ENCODE data around the gene MAP3K7CL.
"Not testable (repeated sequence)": the region's sequence is repeated elsewhere in the genome, so short reads cannot be mapped to it uniquely, and the experiment has no call there.

The MAP3K7CL gene

DNA sequence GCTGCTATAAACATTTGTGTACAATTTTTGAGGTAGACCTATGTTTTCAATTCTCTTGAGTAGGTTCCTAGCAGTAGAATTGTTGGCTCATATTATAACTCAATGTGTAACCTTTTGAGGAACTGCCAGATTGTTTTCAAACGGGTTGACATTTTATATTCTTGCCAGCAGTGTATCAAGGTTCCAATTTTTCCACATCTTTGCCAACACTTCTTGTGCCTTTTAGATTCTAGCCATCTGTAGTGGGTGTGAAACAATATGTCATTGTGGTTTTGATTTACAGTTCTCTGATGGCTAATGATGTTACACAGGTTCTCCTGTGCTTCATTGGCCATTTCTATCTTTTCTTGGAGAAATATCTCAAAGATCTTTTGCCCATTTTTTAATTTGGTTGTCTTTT is 36.4 kb downstream of the MAP3K7CL start:
- DNase-seq (ENCODE audit: insufficient read length, low spot score) (no peak), FAIRE-seq (no peak)
- TF ChIP-seq POLR2A (IDR thresholded peaks at IDR 0.05; ENCODE audit: low read depth, low read length): no peak

DNA sequence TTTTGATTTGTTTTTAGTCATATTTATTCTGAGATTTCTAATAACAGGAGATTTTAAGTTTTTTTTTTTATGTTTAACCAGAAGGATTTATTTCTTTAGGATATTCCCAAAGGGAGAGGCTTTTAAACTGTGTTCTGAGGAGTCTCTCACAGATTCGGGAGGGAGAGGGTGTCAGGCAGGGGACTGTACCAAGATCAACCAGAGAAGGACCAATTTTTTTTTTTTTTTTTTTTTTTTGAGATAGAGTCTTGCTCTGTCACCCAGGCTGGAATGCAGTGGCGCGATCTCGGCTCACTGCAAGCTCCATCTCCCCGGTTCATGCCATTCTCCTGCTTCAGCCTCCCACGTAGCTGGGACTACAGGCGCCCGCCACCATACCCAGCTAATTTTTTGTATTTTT is 37.0 kb downstream of the MAP3K7CL start:
- DNase-seq (ENCODE audit: insufficient read length, low spot score); FAIRE-seq: not testable (repeated sequence)

DNA sequence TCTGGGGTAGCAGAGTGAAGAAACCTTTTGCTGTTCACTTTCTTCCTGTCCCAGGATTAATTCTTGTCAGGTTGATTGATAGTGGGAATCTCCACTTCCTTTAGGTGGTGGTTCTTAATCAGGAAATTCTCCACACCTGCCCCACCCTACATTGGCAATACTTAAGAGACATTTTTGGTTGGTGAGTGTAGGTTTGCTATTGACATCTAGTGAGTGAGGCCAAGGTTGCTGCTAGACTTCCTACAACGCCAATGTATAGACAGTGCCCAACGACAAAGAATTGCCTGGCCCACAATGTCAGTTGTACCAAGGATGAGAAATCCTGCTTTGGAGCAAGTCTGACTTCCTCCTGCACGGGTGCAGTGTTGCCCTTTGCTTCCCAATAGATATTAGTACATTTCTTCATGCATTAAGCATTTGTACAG is 38.5 kb downstream of the MAP3K7CL start:
- no peak for DNase-seq (ENCODE audit: insufficient read length, low spot score)
- no peak for TF ChIP-seq POLR2A (IDR thresholded peaks at IDR 0.05; ENCODE audit: low read depth, low read length)
- FAIRE-seq: peak; percentile 89

DNA sequence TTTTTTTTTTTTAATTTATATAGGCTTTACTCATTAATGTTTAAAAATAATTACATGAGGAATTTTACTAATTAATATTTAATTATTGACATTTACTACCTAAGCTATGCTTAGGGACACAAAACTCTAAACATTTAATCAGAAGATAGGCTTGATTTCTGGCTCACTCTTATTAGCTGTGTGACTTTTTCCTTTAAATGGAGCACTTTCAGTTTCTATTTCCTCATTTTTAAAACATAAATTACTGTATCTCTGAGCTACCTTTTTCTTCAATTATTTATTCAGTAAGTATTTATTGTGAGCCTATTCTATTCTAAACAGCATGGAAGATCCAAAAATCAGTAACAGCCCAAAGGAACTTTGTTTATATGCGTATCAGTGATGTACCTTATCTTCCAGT is 40.5 kb downstream of the MAP3K7CL start:
- TF ChIP-seq POLR2A (IDR thresholded peaks at IDR 0.05; ENCODE audit: low read depth, low read length): no peak
- DNase-seq (ENCODE audit: insufficient read length, low spot score) (no peak), FAIRE-seq (no peak)

DNA sequence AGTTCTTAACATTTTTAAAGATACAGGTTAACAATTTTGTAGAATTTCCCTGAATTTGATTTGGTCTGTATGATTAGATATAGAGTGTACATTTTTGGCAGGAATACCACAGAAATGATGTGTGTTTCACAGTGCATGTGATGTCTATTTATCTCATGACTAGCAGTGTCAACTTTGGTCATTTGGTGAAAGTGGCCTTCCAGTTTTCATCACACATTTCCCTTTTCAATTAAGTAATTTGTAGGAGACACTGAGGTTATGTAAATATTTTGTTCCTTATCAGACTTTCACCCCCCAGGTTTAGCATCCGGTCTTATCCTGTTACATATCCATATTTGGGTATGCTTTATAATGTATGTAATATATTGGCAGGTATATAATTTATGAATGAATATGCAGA is 41.8 kb downstream of the MAP3K7CL start:
- FAIRE-seq (no peak), DNase-seq (ENCODE audit: insufficient read length, low spot score) (no peak)
- TF ChIP-seq POLR2A (IDR thresholded peaks at IDR 0.05; ENCODE audit: low read depth, low read length): no peak

DNA sequence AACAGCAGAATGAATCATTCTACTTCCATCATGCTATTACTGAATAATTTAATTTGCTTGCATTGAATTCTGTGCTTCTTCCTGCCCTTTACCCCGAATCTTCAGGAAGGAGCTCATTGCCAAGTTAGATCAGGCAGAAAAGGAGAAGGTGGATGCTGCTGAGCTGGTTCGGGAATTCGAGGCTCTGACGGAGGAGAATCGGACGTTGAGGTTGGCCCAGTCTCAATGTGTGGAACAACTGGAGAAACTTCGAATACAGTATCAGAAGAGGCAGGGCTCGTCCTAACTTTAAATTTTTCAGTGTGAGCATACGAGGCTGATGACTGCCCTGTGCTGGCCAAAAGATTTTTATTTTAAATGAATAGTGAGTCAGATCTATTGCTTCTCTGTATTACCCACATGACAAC is 44.2 kb downstream of the MAP3K7CL start:
- DNase-seq (ENCODE audit: insufficient read length, low spot score) (no peak), FAIRE-seq (no peak)
- no peak for TF ChIP-seq POLR2A (IDR thresholded peaks at IDR 0.05; ENCODE audit: low read depth, low read length)

DNA sequence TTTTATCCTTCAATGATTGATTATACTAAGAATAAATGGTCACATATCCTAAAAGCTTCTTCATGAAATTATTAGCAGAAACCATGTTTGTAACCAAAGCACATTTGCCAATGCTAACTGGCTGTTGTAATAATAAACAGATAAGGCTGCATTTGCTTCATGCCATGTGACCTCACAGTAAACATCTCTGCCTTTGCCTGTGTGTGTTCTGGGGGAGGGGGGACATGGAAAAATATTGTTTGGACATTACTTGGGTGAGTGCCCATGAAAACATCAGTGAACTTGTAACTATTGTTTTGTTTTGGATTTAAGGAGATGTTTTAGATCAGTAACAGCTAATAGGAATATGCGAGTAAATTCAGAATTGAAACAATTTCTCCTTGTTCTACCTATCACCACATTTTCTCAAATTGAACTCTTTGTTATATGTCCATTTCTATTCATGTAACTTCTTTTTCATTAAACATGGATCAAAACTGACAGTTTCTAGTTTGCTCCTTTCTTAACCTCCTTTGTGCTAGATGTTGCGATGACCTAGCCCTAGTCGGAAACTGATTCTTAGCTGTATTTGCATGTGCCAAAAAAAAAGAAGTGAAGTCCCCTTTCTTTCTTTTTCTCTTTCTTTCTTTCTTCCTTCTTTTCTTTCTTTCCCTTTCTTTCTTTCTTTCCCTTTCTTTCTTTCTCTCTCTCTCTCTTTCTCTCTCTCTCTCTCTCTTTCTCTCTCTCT is 45.1 kb downstream of the MAP3K7CL start:
- DNase-seq (ENCODE audit: insufficient read length, low spot score) (no peak), FAIRE-seq (no peak)

DNA sequence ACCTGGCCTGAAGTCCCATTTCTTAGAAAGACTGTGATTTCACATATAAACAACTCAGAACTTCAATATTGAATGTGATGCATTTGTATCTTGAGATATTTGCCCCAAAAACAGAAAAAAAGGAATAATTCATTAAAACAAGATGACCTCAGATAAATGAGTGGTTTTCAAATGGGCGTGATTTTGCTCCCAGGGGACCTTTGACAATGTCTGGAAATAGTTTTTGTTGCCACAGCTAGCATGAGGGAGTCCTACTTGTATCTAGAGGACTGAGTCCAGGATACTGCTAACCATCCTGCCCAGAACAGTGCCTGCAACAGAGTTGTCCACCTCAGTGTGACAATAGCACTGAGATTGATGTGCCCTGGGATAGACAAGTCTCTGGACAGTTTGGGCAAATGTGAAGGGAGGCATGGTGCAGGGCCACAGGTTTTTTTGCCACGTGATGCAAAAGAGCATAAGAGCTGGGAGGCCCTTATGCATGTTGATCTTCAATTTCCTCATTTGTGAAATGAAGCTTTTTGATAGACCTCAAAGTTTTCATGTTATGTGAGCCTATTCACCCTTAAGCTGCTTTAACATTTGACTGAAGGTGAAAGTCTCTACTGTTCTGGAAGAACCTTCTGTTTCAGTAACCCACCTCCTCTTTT is 46.2 kb downstream of the MAP3K7CL start:
- no peak for TF ChIP-seq POLR2A (IDR thresholded peaks at IDR 0.05; ENCODE audit: low read depth, low read length)
- no peak for DNase-seq (ENCODE audit: insufficient read length, low spot score)
- no peak for FAIRE-seq

More for the DNA sequence above, 45.1 kb downstream of the MAP3K7CL start:
- no peak for TF ChIP-seq POLR2A (IDR thresholded peaks at IDR 0.05; ENCODE audit: low read depth, low read length)

DNA sequence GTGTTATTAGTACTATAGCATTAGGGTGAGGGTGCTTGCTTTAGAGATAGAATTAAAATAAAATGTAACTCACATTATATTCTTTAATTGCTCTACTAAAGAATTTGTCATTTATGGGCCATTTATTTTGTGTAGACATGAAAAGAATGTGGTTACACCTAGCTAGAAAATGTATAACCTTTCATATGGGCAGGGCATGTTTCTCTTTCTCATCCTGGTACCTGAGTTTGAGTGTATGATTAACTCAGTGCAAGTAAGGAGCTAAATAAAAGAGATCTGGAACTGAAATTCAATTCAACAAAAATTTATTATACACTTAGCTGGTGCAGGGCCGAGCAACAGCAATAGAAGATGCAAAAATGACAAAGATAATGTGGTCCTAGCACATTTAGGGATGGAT is 47.4 kb downstream of the MAP3K7CL start:
- no peak for TF ChIP-seq POLR2A (IDR thresholded peaks at IDR 0.05; ENCODE audit: low read depth, low read length)
- no peak for FAIRE-seq
- no peak for DNase-seq (ENCODE audit: insufficient read length, low spot score)

DNA sequence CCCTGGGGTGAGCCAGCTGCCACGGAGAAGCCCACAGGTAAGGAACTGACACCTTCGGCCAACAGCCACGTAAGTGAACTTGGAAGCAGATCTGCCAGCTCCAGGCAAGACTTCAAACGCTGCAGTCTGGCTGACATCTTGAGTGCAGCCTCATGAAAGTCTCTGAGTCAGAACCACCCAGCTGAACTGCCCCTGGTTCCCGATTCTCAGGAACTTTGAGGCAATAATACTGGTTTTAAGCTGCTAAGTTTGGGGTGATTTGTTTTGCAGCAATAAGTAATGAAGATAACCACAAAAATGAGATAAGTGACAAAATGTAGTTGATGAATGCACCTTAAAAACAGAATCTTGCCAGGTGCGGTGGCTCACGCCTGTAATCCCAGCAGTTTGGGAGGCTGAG is 48.5 kb downstream of the MAP3K7CL start:
- TF ChIP-seq POLR2A (IDR thresholded peaks at IDR 0.05; ENCODE audit: low read depth, low read length): no peak
- FAIRE-seq (no peak), DNase-seq (ENCODE audit: insufficient read length, low spot score) (no peak)

DNA sequence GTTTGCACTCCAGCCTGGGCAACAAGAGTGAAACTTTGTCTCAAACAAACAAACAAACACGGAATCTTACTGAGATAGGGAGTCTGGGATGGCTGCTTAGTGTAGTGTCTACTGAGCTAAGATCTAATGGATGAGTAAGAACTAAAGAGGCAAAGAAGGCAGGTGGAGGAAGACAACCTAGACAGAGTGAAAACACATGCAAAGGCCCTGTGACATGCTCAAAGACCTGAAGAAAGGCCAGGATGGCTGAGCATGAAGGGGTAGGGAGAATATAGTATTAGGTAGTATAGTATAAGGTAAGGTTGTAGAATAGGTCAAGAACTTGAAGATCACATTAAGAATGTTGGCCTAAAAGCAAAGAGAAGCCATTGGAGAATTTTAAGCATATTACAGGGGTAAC is 49.1 kb downstream of the MAP3K7CL start:
- no peak for TF ChIP-seq POLR2A (IDR thresholded peaks at IDR 0.05; ENCODE audit: low read depth, low read length)
- FAIRE-seq: no peak
- DNase-seq (ENCODE audit: insufficient read length, low spot score): no peak

DNA sequence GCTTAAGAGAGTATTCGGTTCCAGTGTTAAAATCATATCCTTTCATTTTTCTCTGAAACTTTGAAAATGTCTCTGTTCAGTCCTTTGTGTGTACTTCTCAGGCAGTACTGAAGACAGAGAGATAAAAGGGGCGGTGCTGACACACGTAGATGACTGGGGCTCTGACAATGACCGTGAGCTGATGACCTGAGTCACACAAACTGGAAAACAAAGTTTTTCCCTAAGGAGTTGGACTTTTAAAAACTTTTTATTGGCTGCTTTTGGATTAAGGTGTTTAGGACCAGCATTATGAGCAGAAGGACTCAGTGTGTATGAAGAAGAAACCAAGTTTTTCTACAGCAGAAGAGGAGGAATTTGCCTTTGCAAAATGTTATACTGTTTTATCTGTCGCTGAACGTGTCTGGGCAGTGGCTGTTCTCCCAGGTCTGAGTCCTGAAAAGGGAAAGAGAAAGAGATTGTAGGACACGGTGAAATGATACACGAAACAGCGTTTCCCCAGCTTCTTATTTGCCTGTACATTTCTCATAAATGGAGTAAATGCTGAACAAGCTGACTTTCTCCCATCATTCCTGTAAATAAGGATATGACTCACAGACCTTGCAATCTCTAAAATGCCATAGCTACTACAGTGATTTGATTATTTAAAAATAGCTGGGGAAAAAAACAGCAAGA is 51.5 kb downstream of the MAP3K7CL start:
- no peak for TF ChIP-seq POLR2A (IDR thresholded peaks at IDR 0.05; ENCODE audit: low read depth, low read length)
- DNase-seq (ENCODE audit: insufficient read length, low spot score) (peak; percentile 35), FAIRE-seq (peak; percentile 82)

DNA sequence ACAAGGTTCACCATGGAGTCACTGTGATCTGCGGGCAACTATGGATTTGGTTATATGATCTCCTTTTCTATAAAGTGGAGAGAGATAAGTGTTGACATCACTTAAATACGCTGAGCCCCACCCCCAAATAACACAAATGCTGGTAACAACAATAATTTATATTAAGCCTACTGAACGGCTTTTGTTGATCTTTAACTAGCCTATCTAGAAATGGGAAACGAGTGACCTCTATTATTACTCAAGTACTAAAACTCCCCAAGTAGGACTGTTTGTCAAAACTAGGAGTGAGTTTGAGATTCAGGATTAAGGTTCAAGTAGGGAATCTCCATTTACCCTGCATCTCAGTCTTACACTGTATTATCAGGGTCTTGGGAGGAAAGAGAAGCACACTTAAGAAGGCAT is 52.2 kb downstream of the MAP3K7CL start:
- FAIRE-seq: no peak
- no peak for DNase-seq (ENCODE audit: insufficient read length, low spot score)
- no peak for TF ChIP-seq POLR2A (IDR thresholded peaks at IDR 0.05; ENCODE audit: low read depth, low read length)

DNA sequence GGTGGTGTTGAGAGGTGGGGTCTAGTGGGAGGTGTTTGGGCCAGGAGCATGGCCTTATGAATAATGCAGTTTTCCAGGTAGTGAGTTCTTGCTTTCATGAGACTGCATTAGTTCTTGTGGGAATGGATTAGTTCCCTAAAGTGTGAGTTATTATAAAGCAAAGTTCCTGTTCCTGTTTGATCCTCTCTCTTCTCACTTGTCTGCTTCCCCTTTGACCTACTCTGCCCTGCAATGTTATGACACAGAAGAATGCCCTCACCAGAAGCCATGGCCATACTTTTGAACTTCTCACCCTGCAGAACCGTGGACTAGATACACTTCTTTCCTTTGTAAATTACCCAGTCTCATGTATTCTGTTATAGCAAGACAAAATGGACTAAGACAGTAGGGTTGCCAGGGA is 53.6 kb downstream of the MAP3K7CL start:
- DNase-seq (ENCODE audit: insufficient read length, low spot score) (no peak), FAIRE-seq (no peak)
- TF ChIP-seq POLR2A (IDR thresholded peaks at IDR 0.05; ENCODE audit: low read depth, low read length): no peak

DNA sequence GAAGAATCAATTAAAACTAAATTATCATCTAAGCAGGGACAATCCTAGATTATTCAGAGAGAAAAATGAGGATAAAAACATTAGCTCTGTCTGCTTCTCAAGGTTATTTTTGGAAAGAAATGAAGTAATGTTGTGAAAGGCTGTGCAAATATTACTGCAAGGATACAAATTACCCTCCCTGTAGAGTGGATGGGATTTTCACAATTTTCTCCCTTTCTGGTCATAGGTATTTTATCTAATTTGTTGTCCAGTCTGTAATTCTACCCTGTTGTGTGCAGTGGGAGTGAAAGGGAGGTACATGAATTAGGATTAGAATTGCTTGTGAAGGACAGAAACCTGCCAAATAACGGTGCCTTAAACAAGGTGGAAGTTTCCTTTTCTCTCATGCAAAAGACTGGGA is 54.7 kb downstream of the MAP3K7CL start:
- DNase-seq (ENCODE audit: insufficient read length, low spot score) (no peak), FAIRE-seq (no peak)
- TF ChIP-seq POLR2A (IDR thresholded peaks at IDR 0.05; ENCODE audit: low read depth, low read length): no peak
